A673 (cell line): ENCODE data around the gene SCD. TPM values are rescaled to one million over a fixed set of nuclear protein-coding genes. Genes with fewer than 3 reads are reported as not detected.
A peak's percentile ranks its signal among the peaks of the same experiment; 100 is the strongest.

Experiments
- BruUV-seq: library from RNA; stranded (reverse); fragments of 400-500 nt; replicated peaks from 2 replicates; lab custom pipeline; 2021; lab: Mats Ljungman, UMichigan
- CTCF ChIA-PET: fragments of 300-600 bp; sonication (Branson Sonifier 250); formaldehyde crosslinking; loops from one replicate; lab custom pipeline; 2022; ENCODE audit warnings: antibody characterized with exemption; lab: Charles Lee
- POLR2A ChIA-PET: fragments of 300-600 bp; sonication (Branson Sonifier 250); formaldehyde crosslinking; loops from one replicate; lab custom pipeline; 2022; ENCODE audit warnings: antibody characterized with exemption; ENCODE audit not compliant: low non-redundant PET; lab: Charles Lee
- DNase-seq: peaks from one replicate; pipeline ENCODE4 v3.0.0-alpha.2; 2015; ENCODE audit warnings: low spot score
- H3K27ac ChIP-seq: fragments of 200-600 bp; sonication (generic); 2 replicates; pipeline ENCODE4 v1.5.1; 2016; ENCODE audit warnings: mixed run types, low read depth, mild to moderate bottlenecking, mixed read lengths, antibody characterized with exemption, low read length; ENCODE audit not compliant: poor library complexity, severe bottlenecking
- H3K27me3 ChIP-seq: fragments of 200-600 bp; sonication (generic); replicated peaks from 2 replicates; pipeline ENCODE4 v1.6.1; 2017; ENCODE audit warnings: mixed run types, low read depth, mild to moderate bottlenecking, mixed read lengths, antibody characterized with exemption, low read length; ENCODE audit not compliant: insufficient read depth, poor library complexity
- H3K36me3 ChIP-seq: fragments of 200-600 bp; sonication (generic); 2 replicates; pipeline ENCODE4 v1.6.1; 2016; ENCODE audit warnings: mixed run types, mild to moderate bottlenecking, mixed read lengths, antibody characterized with exemption, low read length; ENCODE audit not compliant: insufficient read depth, poor library complexity, severe bottlenecking
- H3K4me1 ChIP-seq: fragments of 200-600 bp; sonication (generic); 2 replicates; pipeline ENCODE4 v1.6.1; 2017; ENCODE audit warnings: mixed run types, mild to moderate bottlenecking, mixed read lengths, antibody characterized with exemption, low read length; ENCODE audit not compliant: insufficient read depth, poor library complexity, severe bottlenecking
- H3K4me3 ChIP-seq: fragments of 200-600 bp; sonication (generic); 2 replicates; pipeline ENCODE4 v1.5.1; 2016; ENCODE audit warnings: low read depth, mixed run types, mild to moderate bottlenecking, mixed read lengths, low read length; ENCODE audit not compliant: poor library complexity, severe bottlenecking
- H3K9me3 ChIP-seq: fragments of 200-600 bp; sonication (generic); 2 replicates; pipeline ENCODE4 v1.6.1; 2016; ENCODE audit warnings: mixed run types, low read depth, mild to moderate bottlenecking, mixed read lengths, antibody characterized with exemption, low read length; ENCODE audit not compliant: poor library complexity, severe bottlenecking
- EZH2 ChIP-seq: fragments of 200-600 bp; sonication (generic); IDR thresholded peaks from 2 replicates; pipeline ENCODE4 v1.6.1; 2017; ENCODE audit warnings: borderline replicate concordance, low read depth, mild to moderate bottlenecking, mixed read lengths, antibody characterized with exemption, low read length; ENCODE audit not compliant: poor library complexity, severe bottlenecking
- intact Hi-C: fragments of 100-400 bp; cut with micrococcal nuclease; formaldehyde crosslinking; loops from one replicate; pipeline ENCODE4 v1.10.0; 2022; ENCODE audit not compliant: unreplicated experiment
- total RNA-seq: library from RNA; stranded (reverse); gene quantifications from 2 replicates; pipeline ENCODE4 v1.2.3, GENCODE V29; 2021
- TF ChIP-seq, protein P1 (sequence below): fragments of 300-800, 200-600 bp; sonication (generic); conservative IDR thresholded peaks from 2 replicates; pipeline ENCODE4 v1.5.1; 2017; ENCODE audit warnings: low read depth, mild to moderate bottlenecking, antibody characterized with exemption, low read length, moderate library complexity, mixed read lengths

SCD gene
- total RNA-seq, 1 experiment from 2014 or later: 519 TPM

GRCh38 chr10:100327007-100327717, 19.9 kb upstream of the SCD start:
- ChIA-PET CTCF (no interaction called here), POLR2A (interaction anchor here (0.5 kb wide), 1 partner anchor 20 kb away, joined by 23 read pairs; the partner anchor contains the start of gene SCD)
- Histone ChIP-seq H3K36me3 (no peaks in the 10 kb centered on the region), H3K9me3 (no peaks in the 10 kb centered on the region), H3K27ac (no peak overlapping the region), H3K4me3 (no peak overlapping the region), H3K27me3 (no peaks in the 10 kb centered on the region), H3K4me1 (peaks cover 18% of the 10 kb centered on the region)
- peak; percentile 38 for DNase-seq
- intact Hi-C loops: no loop called here
- TF ChIP-seq, protein P1, sequence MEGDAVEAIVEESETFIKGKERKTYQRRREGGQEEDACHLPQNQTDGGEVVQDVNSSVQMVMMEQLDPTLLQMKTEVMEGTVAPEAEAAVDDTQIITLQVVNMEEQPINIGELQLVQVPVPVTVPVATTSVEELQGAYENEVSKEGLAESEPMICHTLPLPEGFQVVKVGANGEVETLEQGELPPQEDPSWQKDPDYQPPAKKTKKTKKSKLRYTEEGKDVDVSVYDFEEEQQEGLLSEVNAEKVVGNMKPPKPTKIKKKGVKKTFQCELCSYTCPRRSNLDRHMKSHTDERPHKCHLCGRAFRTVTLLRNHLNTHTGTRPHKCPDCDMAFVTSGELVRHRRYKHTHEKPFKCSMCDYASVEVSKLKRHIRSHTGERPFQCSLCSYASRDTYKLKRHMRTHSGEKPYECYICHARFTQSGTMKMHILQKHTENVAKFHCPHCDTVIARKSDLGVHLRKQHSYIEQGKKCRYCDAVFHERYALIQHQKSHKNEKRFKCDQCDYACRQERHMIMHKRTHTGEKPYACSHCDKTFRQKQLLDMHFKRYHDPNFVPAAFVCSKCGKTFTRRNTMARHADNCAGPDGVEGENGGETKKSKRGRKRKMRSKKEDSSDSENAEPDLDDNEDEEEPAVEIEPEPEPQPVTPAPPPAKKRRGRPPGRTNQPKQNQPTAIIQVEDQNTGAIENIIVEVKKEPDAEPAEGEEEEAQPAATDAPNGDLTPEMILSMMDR: no peak
- TF ChIP-seq EZH2: no peak
- BruUV-seq: no TSS peak

GRCh38 chr10:100327718-100328009, 19.4 kb upstream of the SCD start:
- H3K27me3 ChIP-seq: no peaks in the 10 kb centered on the region
- H3K36me3 ChIP-seq: no peaks in the 10 kb centered on the region
- TF ChIP-seq, protein P1: no peak
- CTCF ChIA-PET: no interaction called here
- no peak overlapping the region for H3K4me3 ChIP-seq
- no peak overlapping the region for H3K27ac ChIP-seq
- intact Hi-C loops: no loop called here
- peaks cover 18% of the 10 kb centered on the region for H3K4me1 ChIP-seq
- no peaks in the 10 kb centered on the region for H3K9me3 ChIP-seq
- POLR2A ChIA-PET: no interaction called here
- no TSS peak for BruUV-seq
- no peak for DNase-seq

DNA sequence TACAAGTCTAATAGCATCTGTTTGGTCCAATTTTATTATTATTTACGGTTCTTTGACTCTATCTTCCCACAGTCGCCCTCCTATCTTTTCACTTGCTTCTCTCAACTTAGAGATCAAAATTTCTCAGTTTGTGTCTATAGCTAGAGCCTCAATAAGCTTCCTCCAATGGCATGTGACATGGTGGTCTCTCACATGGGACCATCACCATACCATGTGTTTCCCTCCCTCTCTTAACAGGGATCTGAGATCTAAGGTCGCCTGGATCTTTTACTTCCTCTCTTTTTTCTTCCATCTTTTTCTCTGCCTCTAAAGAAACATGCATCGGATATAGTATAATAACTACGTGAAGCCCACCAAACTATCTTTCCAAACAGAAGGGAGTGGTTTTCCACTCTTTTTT, 18.8 kb upstream of the SCD start:
- H3K4me1 ChIP-seq: peaks cover 18% of the 10 kb centered on the region
- intact Hi-C loops: no loop called here
- H3K27me3 ChIP-seq: no peaks in the 10 kb centered on the region
- TF ChIP-seq EZH2: no peak
- TF ChIP-seq, protein P1: no peak
- no peaks in the 10 kb centered on the region for H3K36me3 ChIP-seq
- DNase-seq: no peak
- ChIA-PET POLR2A (no interaction called here), CTCF (interaction anchor here (0.7 kb wide), 1 partner anchor 9 kb away, joined by 3 read pairs; no protein-coding TSS in a partner anchor)
- H3K4me3 ChIP-seq: no peak overlapping the region
- no peaks in the 10 kb centered on the region for H3K9me3 ChIP-seq
- H3K27ac ChIP-seq: no peak overlapping the region
- BruUV-seq: no TSS peak
